ENCODE data around the gene IFITM1.
"Not testable (repeated sequence)": the region's sequence is repeated elsewhere in the genome, so short reads cannot be mapped to it uniquely, and the experiment has no call there.

The IFITM1 gene

GRCh38 chr11:313787-314553 is at the start of gene IFITM1:
Gene IFITM1, plus strand, starts transcription at chr11:314040. Its CDS starts 131 bp downstream, at chr11:314171.
- DNase-seq (ENCODE audit: low read depth in 2 of 2, low spot score in 1 of 2), result no peak

GRCh38 chr11:266676-267439 is 47.0 kb upstream of the IFITM1 start:
- no peak for DNase-seq (ENCODE audit: low read depth in 2 of 2, low spot score in 1 of 2)

- no peak for DNase-seq (ENCODE audit: low read depth in 2 of 2, low spot score in 1 of 2)
Measured at GRCh38 chr11:267491-267994, 46.3 kb upstream of the IFITM1 start.

GRCh38 chr11:268716-269145 is 45.1 kb upstream of the IFITM1 start:
- DNase-seq (ENCODE audit: low read depth in 2 of 2, low spot score in 1 of 2), result not testable (repeated sequence)

- DNase-seq (ENCODE audit: low read depth in 2 of 2, low spot score in 1 of 2), result no peak
Measured at GRCh38 chr11:269146-269890, 44.5 kb upstream of the IFITM1 start.

GRCh38 chr11:270451-271318 is 43.2 kb upstream of the IFITM1 start:
- no peak for DNase-seq (ENCODE audit: low read depth in 2 of 2, low spot score in 1 of 2)

GRCh38 chr11:271319-271715 is 42.5 kb upstream of the IFITM1 start:
- no peak for DNase-seq (ENCODE audit: low read depth in 2 of 2, low spot score in 1 of 2)

GRCh38 chr11:272195-272930 is 41.5 kb upstream of the IFITM1 start:
- DNase-seq (ENCODE audit: low read depth in 2 of 2, low spot score in 1 of 2), result no peak

- no peak for DNase-seq (ENCODE audit: low read depth in 2 of 2, low spot score in 1 of 2)
Measured at GRCh38 chr11:272931-273198, 41.0 kb upstream of the IFITM1 start.

GRCh38 chr11:276219-276618 is 37.6 kb upstream of the IFITM1 start:
- DNase-seq (ENCODE audit: low read depth in 2 of 2, low spot score in 1 of 2), result no peak

GRCh38 chr11:278001-278951 is 35.6 kb upstream of the IFITM1 start, which contains the start of gene NLRP6:
Gene NLRP6, plus strand, starts transcription at chr11:278407. Its CDS starts 163 bp downstream, at chr11:278570.
- DNase-seq (ENCODE audit: low read depth in 2 of 2, low spot score in 1 of 2), result no peak

- no peak for DNase-seq (ENCODE audit: low read depth in 2 of 2, low spot score in 1 of 2)
Measured at GRCh38 chr11:279040-279965, 34.5 kb upstream of the IFITM1 start.

GRCh38 chr11:279966-280705 is 33.7 kb upstream of the IFITM1 start:
- DNase-seq (ENCODE audit: low read depth in 2 of 2, low spot score in 1 of 2), result no peak

GRCh38 chr11:280706-281485 is 32.9 kb upstream of the IFITM1 start:
- no peak for DNase-seq (ENCODE audit: low read depth in 2 of 2, low spot score in 1 of 2)

GRCh38 chr11:281486-282161 is 32.2 kb upstream of the IFITM1 start:
- no peak for DNase-seq (ENCODE audit: low read depth in 2 of 2, low spot score in 1 of 2)

GRCh38 chr11:282171-282570 is 31.7 kb upstream of the IFITM1 start:
- no peak for DNase-seq (ENCODE audit: low read depth in 2 of 2, low spot score in 1 of 2)

Measured in stimulated activated CD8-positive, alpha-beta memory T cell treated with anti-CD3 and anti-CD28 coated beads, Interleukin-4, amount 100 ng/mL, for 4 hours (primary cell).